Stimulated activated effector memory CD8-positive, alpha-beta T cell treated with anti-CD3 and anti-CD28 coated beads, Interleukin-12 subunit alpha, Interleukin-12 subunit beta, amount 100 ng/mL, for 72 hours (primary cell): ENCODE data around the gene PRKG1.
"Not testable (repeated sequence)": the region's sequence is repeated elsewhere in the genome, so short reads cannot be mapped to it uniquely, and the experiment has no call there.

Source experiments
- ATAC-seq: fragments of 150-1000 bp; cut with Tn5 transposase; 2 replicates; pipeline ENCODE4 v1.10.0; 2021
- DNase-seq, 2 donors: peaks; one replicate each; pipeline ENCODE4 v3.0.0; 2021 to 2022; ENCODE audit warnings: low spot score in 2 of 2
- H3K27ac Mint-ChIP-seq: one replicate; pipeline ENCODE4 v1.8.0; 2022; ENCODE audit warnings: mild to moderate bottlenecking, mixed read lengths
- H3K36me3 Mint-ChIP-seq: one replicate; pipeline ENCODE4 v1.8.0; 2022; ENCODE audit warnings: mild to moderate bottlenecking, mixed read lengths
- H3K4me1 Mint-ChIP-seq: one replicate; pipeline ENCODE4 v1.8.0; 2022; ENCODE audit warnings: mixed read lengths
- H3K4me3 Mint-ChIP-seq: one replicate; pipeline ENCODE4 v1.8.0; 2022; ENCODE audit warnings: mild to moderate bottlenecking, mixed read lengths
- H3K9me3 Mint-ChIP-seq: one replicate; pipeline ENCODE4 v1.8.0; 2022; ENCODE audit warnings: mixed read lengths

The PRKG1 gene

GRCh38 chr10:51204066-51204465 lies 129.8 kb downstream of the PRKG1 start:
- no peak for ATAC-seq
- no peak overlapping the region for H3K4me3 Mint-ChIP-seq
- no peaks in the 10 kb centered on the region for H3K9me3 Mint-ChIP-seq
- no peaks in the 10 kb centered on the region for H3K36me3 Mint-ChIP-seq
- H3K4me1 Mint-ChIP-seq = no peaks in the 10 kb centered on the region
- no peak for DNase-seq
- no peak overlapping the region for H3K27ac Mint-ChIP-seq

- H3K27ac Mint-ChIP-seq = no peak overlapping the region
- H3K36me3 Mint-ChIP-seq = no peaks in the 10 kb centered on the region
- DNase-seq (no peak), ATAC-seq (no peak)
- no peaks in the 10 kb centered on the region for H3K4me1 Mint-ChIP-seq
- H3K4me3 Mint-ChIP-seq = no peak overlapping the region
- no peaks in the 10 kb centered on the region for H3K9me3 Mint-ChIP-seq
Measured at GRCh38 chr10:51204701-51205100, 130.4 kb downstream of the PRKG1 start.

GRCh38 chr10:51206500-51206899 lies 132.2 kb downstream of the PRKG1 start:
- Mint-ChIP-seq H3K36me3 (no peaks in the 10 kb centered on the region), H3K4me3 (no peak overlapping the region), H3K27ac (no peak overlapping the region), H3K9me3 (peaks cover 3% of the 10 kb centered on the region), H3K4me1 (no peaks in the 10 kb centered on the region)
- ATAC-seq = no peak
- DNase-seq = no peak

GRCh38 chr10:51212937-51213336 lies 138.7 kb downstream of the PRKG1 start:
- H3K9me3 Mint-ChIP-seq, H3K4me1 Mint-ChIP-seq, DNase-seq, H3K4me3 Mint-ChIP-seq, H3K36me3 Mint-ChIP-seq, ATAC-seq, H3K27ac Mint-ChIP-seq: not testable (repeated sequence)

- H3K9me3 Mint-ChIP-seq = peaks cover 3% of the 10 kb centered on the region
- no peaks in the 10 kb centered on the region for H3K4me1 Mint-ChIP-seq
- no peaks in the 10 kb centered on the region for H3K36me3 Mint-ChIP-seq
- H3K27ac Mint-ChIP-seq = no peak overlapping the region
- DNase-seq = no peak
- ATAC-seq = no peak
- H3K4me3 Mint-ChIP-seq = no peak overlapping the region
Measured at GRCh38 chr10:51214207-51215196, 140.2 kb downstream of the PRKG1 start.

- no peaks in the 10 kb centered on the region for H3K9me3 Mint-ChIP-seq
- no peak for DNase-seq
- no peak overlapping the region for H3K27ac Mint-ChIP-seq
- ATAC-seq = no peak
- no peak overlapping the region for H3K4me3 Mint-ChIP-seq
- H3K4me1 Mint-ChIP-seq = no peaks in the 10 kb centered on the region
- H3K36me3 Mint-ChIP-seq = no peaks in the 10 kb centered on the region
Measured at GRCh38 chr10:51215951-51216834, 141.9 kb downstream of the PRKG1 start.

GRCh38 chr10:51217505-51217904 lies 143.2 kb downstream of the PRKG1 start:
- Mint-ChIP-seq H3K4me3 (no peak overlapping the region), H3K36me3 (no peaks in the 10 kb centered on the region), H3K27ac (no peak overlapping the region), H3K4me1 (no peaks in the 10 kb centered on the region), H3K9me3 (no peaks in the 10 kb centered on the region)
- no peak for ATAC-seq
- DNase-seq = no peak

- no peak overlapping the region for H3K27ac Mint-ChIP-seq
- no peaks in the 10 kb centered on the region for H3K9me3 Mint-ChIP-seq
- H3K4me1 Mint-ChIP-seq = no peaks in the 10 kb centered on the region
- ATAC-seq (no peak), DNase-seq (no peak)
- H3K36me3 Mint-ChIP-seq = no peaks in the 10 kb centered on the region
- no peak overlapping the region for H3K4me3 Mint-ChIP-seq
Measured at GRCh38 chr10:51224671-51225161, 150.4 kb downstream of the PRKG1 start.

GRCh38 chr10:51227897-51228713 lies 153.8 kb downstream of the PRKG1 start:
- Mint-ChIP-seq H3K9me3 (no peaks in the 10 kb centered on the region), H3K4me1 (no peaks in the 10 kb centered on the region), H3K27ac (no peak overlapping the region), H3K36me3 (no peaks in the 10 kb centered on the region), H3K4me3 (no peak overlapping the region)
- no peak for ATAC-seq
- DNase-seq = no peak

- no peak overlapping the region for H3K27ac Mint-ChIP-seq
- no peak for ATAC-seq
- H3K9me3 Mint-ChIP-seq = no peaks in the 10 kb centered on the region
- H3K4me1 Mint-ChIP-seq = no peaks in the 10 kb centered on the region
- no peak for DNase-seq
- H3K4me3 Mint-ChIP-seq = no peak overlapping the region
- no peaks in the 10 kb centered on the region for H3K36me3 Mint-ChIP-seq
Measured at GRCh38 chr10:51228714-51229100, 154.4 kb downstream of the PRKG1 start.

GRCh38 chr10:51230887-51231585 lies 156.7 kb downstream of the PRKG1 start:
- Mint-ChIP-seq H3K4me1 (no peaks in the 10 kb centered on the region), H3K36me3 (no peaks in the 10 kb centered on the region), H3K4me3 (no peak overlapping the region), H3K9me3 (no peaks in the 10 kb centered on the region), H3K27ac (no peak overlapping the region)
- no peak for DNase-seq
- ATAC-seq = no peak

GRCh38 chr10:51231754-51232153 lies 157.5 kb downstream of the PRKG1 start:
- no peak for DNase-seq
- no peak for ATAC-seq
- Mint-ChIP-seq H3K9me3 (no peaks in the 10 kb centered on the region), H3K36me3 (no peaks in the 10 kb centered on the region), H3K4me1 (no peaks in the 10 kb centered on the region), H3K4me3 (no peak overlapping the region), H3K27ac (no peak overlapping the region)

GRCh38 chr10:51233337-51234100 lies 159.2 kb downstream of the PRKG1 start:
- Mint-ChIP-seq H3K4me3 (no peak overlapping the region), H3K36me3 (no peaks in the 10 kb centered on the region), H3K27ac (no peak overlapping the region), H3K4me1 (no peaks in the 10 kb centered on the region), H3K9me3 (no peaks in the 10 kb centered on the region)
- ATAC-seq = no peak
- DNase-seq = no peak

- H3K9me3 Mint-ChIP-seq = no peaks in the 10 kb centered on the region
- H3K4me3 Mint-ChIP-seq = no peak overlapping the region
- ATAC-seq = no peak
- no peaks in the 10 kb centered on the region for H3K36me3 Mint-ChIP-seq
- H3K27ac Mint-ChIP-seq = no peak overlapping the region
- no peak for DNase-seq
- H3K4me1 Mint-ChIP-seq = no peaks in the 10 kb centered on the region
Measured at GRCh38 chr10:51235865-51236264, 161.6 kb downstream of the PRKG1 start.
